Prostate gland (tissue), 2 donors: ENCODE measurements around the gene XRRA1.

ENCODE experiments used
- CTCF ChIP-seq, 4 experiments: fragments of 200-600 bp in 2 of 4; fragments of 450-650 bp in 2 of 4; sonication (generic) in 2 of 4; IDR thresholded peaks; 1 replicate in 3 of 4; 2 replicates in 1 of 4; pipeline ENCODE4 v1.5.1; 2016 to 2019; ENCODE audit warnings: antibody characterized with exemption in 4 of 4, mild to moderate bottlenecking in 2 of 4, moderate library complexity in 2 of 4
- POLR2A ChIP-seq: fragments of 450-650 bp; IDR thresholded peaks from one replicate; pipeline ENCODE4 v1.6.1; 2016; ENCODE audit warnings: antibody characterized with exemption, mild to moderate bottlenecking

- TF ChIP-seq CTCF (IDR thresholded peaks at IDR 0.05), result no peak
- no peak for TF ChIP-seq POLR2A
Observed at GRCh38 chr11:74957937-74958629, 9.2 kb upstream of the XRRA1 start.
